Fibroblast of lung (primary cell): ENCODE measurements around the gene IKBKE. TPM values are rescaled to one million over a fixed set of nuclear protein-coding genes. Genes with fewer than 3 reads are reported as not detected.

Source experiments
- DNase-seq, 2 donors: peaks; one replicate each; pipeline versions ENCODE4 v3.0.0 to v3.0.0-alpha.2; 2010; ENCODE audit warnings: low read depth in 2 of 2
- H2AFZ ChIP-seq: 2 replicates; pipeline ENCODE4 v1.5.1; 2012; ENCODE audit warnings: low read length, control low read depth, inconsistent platforms
- H3K27ac ChIP-seq: 2 replicates; pipeline ENCODE4 v1.5.1; 2011; ENCODE audit warnings: low read length, control low read depth; ENCODE audit not compliant: insufficient read depth
- H3K27me3 ChIP-seq: 2 replicates; pipeline ENCODE4 v1.5.1; 2011; ENCODE audit warnings: mild to moderate bottlenecking, low read length; ENCODE audit not compliant: control insufficient read depth, insufficient read depth
- H3K36me3 ChIP-seq: 2 replicates; pipeline ENCODE4 v1.5.1; 2011; ENCODE audit warnings: low read length; ENCODE audit not compliant: control insufficient read depth, insufficient read depth
- H3K4me1 ChIP-seq: 2 replicates; pipeline ENCODE4 v1.5.1; 2011; ENCODE audit warnings: low read length; ENCODE audit not compliant: control insufficient read depth, insufficient read depth; ENCODE audit errors: extremely low read depth
- H3K4me2 ChIP-seq: 2 replicates; pipeline ENCODE4 v1.5.1; 2011; ENCODE audit warnings: low read length, control low read depth; ENCODE audit not compliant: insufficient read depth; ENCODE audit errors: extremely low read depth
- H3K4me3 ChIP-seq, 4 experiments: fragments of 200-600 bp in 1 of 4; sonication (generic) in 1 of 4; replicated peaks in 1 of 4; 2 replicates each; pipeline ENCODE4 v1.5.1; 2011 to 2016; ENCODE audit warnings: low read length in 4 of 4, low read depth in 3 of 4, mild to moderate bottlenecking in 3 of 4, control low read depth in 2 of 4, inconsistent platforms in 1 of 4, mixed read lengths in 1 of 4; ENCODE audit not compliant: insufficient read depth in 1 of 4; ENCODE audit errors: control extremely low read depth in 1 of 4
- H3K79me2 ChIP-seq: 2 replicates; pipeline ENCODE4 v1.5.1; 2012; ENCODE audit warnings: mild to moderate bottlenecking, low read length, inconsistent platforms; ENCODE audit not compliant: control insufficient read depth, insufficient read depth
- H3K9ac ChIP-seq: 2 replicates; pipeline ENCODE4 v1.5.1; 2011; ENCODE audit warnings: mild to moderate bottlenecking, low read length, control low read depth; ENCODE audit not compliant: insufficient read depth
- H3K9me3 ChIP-seq: 2 replicates; pipeline ENCODE4 v1.5.1; 2012; ENCODE audit warnings: low read depth, low read length; ENCODE audit not compliant: control insufficient read depth, insufficient read depth
- H4K20me1 ChIP-seq: 2 replicates; pipeline ENCODE4 v1.5.1; 2011; ENCODE audit warnings: low read length; ENCODE audit not compliant: control insufficient read depth, insufficient read depth; ENCODE audit errors: extremely low read depth
- EZH2 ChIP-seq: IDR thresholded peaks from 2 replicates; pipeline ENCODE4 v1.5.1; 2012; ENCODE audit warnings: low read length, control low read depth, mild to moderate bottlenecking; ENCODE audit errors: missing control alignments
- polyA plus RNA-seq, 2 donors: library from polyadenylated mRNA; depleted of rRNA in 1 of 2; stranded (reverse) in 1 of 2; unstranded in 1 of 2; fragments of >200 nt; gene quantifications; 2 replicates each; pipeline ENCODE4 v1.2.1, GENCODE V29; 2011 to 2012; ENCODE audit warnings: missing spikeins in 1 of 2
- total RNA-seq: library from RNA; depleted of rRNA; stranded (reverse); fragments of >200 nt; gene quantifications from 2 replicates; pipeline ENCODE4 v1.2.1, GENCODE V29; 2014
- TF ChIP-seq, protein P1 (sequence below), 2 donors: IDR thresholded peaks in 1 of 2; conservative IDR thresholded peaks in 1 of 2; 1 replicate in 1 of 2; 2 replicates in 1 of 2; pipeline ENCODE4 v1.5.1; 2011 to 2012; ENCODE audit warnings: low read length in 2 of 2, control low read depth in 1 of 2, inconsistent platforms in 1 of 2, low read depth in 1 of 2, mild to moderate bottlenecking in 1 of 2

IKBKE gene
- total and polyA plus RNA-seq, 2 donors (not counting 1 experiment from before 2014, with no cell fraction given), result 9.6 to 12.4 TPM

DNA sequence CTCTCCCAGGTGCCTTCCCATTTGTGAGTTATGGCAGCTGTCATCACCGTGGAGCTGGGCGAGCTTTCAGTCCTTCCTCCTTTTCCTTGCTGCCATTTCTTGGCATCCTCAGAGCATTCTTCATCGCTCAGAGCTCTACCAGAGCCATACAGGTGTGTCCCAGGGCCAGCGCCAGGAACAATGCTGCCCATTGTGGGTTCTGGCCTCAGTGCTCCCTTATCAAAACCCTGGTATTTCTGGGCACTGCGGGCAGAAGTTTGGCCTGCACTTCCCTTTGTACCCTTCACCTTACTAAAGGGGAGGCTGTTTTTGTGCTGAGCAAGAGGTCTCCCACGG is 65.5 kb downstream of the IKBKE start:
- H4K20me1 ChIP-seq, result no peaks in the 10 kb centered on the region
- H3K4me3 ChIP-seq, result no peak overlapping the region
- H3K4me1 ChIP-seq, result no peaks in the 10 kb centered on the region
- no peak overlapping the region for H3K27ac ChIP-seq
- H3K9me3 ChIP-seq, result no peaks in the 10 kb centered on the region
- no peak overlapping the region for H2AFZ ChIP-seq
- TF ChIP-seq EZH2, result no peak
- no peaks in the 10 kb centered on the region for H3K79me2 ChIP-seq
- H3K9ac ChIP-seq, result no peak overlapping the region
- no peaks in the 10 kb centered on the region for H3K36me3 ChIP-seq
- DNase-seq, result no peak
- no peak overlapping the region for H3K4me2 ChIP-seq
- H3K27me3 ChIP-seq, result peaks cover 2% of the 10 kb centered on the region

DNA sequence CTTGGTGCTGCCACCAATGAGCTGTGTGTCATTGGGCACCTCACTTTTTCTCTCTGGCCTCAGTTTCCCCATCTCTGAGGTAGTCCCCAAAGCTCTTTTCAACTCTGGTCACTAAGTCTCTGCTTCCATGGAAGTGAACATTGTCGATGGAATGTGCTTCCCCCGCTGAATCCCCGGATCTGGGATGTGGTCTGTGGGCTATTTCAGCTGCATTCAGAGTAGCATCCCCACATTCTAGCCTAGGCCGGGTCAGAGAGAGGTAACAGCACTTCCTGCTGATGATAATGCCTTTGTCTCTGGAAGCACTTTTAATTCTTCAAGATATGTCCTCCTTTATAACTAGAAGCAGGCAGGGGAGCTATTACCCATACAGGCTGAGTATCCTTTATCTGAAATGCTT is 66.9 kb downstream of the IKBKE start:
- Histone ChIP-seq H4K20me1 (no peaks in the 10 kb centered on the region), H3K4me3 (no peak overlapping the region), H3K4me1 (no peaks in the 10 kb centered on the region), H2AFZ (no peak overlapping the region), H3K79me2 (no peaks in the 10 kb centered on the region), H3K9me3 (no peaks in the 10 kb centered on the region), H3K4me2 (no peak overlapping the region), H3K27ac (no peak overlapping the region), H3K9ac (no peak overlapping the region), H3K36me3 (no peaks in the 10 kb centered on the region), H3K27me3 (peaks cover 2% of the 10 kb centered on the region)
- TF ChIP-seq, protein P1, sequence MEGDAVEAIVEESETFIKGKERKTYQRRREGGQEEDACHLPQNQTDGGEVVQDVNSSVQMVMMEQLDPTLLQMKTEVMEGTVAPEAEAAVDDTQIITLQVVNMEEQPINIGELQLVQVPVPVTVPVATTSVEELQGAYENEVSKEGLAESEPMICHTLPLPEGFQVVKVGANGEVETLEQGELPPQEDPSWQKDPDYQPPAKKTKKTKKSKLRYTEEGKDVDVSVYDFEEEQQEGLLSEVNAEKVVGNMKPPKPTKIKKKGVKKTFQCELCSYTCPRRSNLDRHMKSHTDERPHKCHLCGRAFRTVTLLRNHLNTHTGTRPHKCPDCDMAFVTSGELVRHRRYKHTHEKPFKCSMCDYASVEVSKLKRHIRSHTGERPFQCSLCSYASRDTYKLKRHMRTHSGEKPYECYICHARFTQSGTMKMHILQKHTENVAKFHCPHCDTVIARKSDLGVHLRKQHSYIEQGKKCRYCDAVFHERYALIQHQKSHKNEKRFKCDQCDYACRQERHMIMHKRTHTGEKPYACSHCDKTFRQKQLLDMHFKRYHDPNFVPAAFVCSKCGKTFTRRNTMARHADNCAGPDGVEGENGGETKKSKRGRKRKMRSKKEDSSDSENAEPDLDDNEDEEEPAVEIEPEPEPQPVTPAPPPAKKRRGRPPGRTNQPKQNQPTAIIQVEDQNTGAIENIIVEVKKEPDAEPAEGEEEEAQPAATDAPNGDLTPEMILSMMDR (conservative IDR thresholded peaks at IDR 0.05 in 1 of 2, IDR thresholded peaks at IDR 0.05 in 1 of 2; ENCODE audit: low read depth in 1 of 2, low read length in 2 of 2), result no peak
- TF ChIP-seq EZH2, result no peak
- DNase-seq, result peak in 1 of 2 donors; percentile 74

DNA sequence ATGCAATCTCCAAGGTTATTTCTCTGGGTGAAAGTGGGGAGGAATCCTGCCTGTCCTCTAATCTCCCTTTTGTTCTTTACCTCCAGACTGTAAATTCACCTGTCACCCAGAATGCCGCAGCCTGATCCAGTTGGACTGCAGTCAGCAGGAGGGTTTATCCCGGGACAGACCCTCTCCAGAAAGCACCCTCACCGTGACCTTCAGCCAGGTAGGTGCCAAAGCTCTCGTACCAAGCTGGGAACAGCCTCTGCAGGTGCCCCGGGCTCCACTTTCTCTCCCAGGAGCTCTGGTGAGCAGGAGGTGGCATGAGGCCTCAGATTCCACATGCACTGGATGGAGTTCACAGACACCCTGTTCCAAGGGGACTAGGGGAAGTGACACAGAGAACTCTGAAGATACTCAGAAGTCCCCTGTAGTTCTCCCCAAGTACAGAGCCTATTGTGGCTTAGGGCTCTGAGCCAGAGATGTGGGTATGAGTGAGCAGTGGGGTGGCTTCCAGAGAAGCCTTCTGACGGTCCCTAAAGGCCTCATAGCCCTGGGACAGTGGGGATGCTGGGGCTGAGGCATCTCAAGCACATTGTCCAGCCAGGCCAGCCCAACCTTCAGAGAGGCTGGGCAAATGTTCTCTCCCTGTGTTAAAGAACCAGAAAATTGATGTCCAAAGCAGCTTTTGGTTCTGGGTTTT is 68.0 kb downstream of the IKBKE start:
- Histone ChIP-seq H3K4me2 (no peak overlapping the region), H3K36me3 (no peaks in the 10 kb centered on the region), H3K79me2 (no peaks in the 10 kb centered on the region), H3K27ac (no peak overlapping the region), H3K4me1 (no peaks in the 10 kb centered on the region), H3K27me3 (peaks cover 2% of the 10 kb centered on the region), H2AFZ (no peak overlapping the region), H3K9ac (no peak overlapping the region), H3K9me3 (no peaks in the 10 kb centered on the region), H4K20me1 (no peaks in the 10 kb centered on the region), H3K4me3 (no peak overlapping the region)
- peak in 1 of 2 donors; percentile 12 for DNase-seq
- no peak for TF ChIP-seq EZH2
- TF ChIP-seq, protein P1 (conservative IDR thresholded peaks at IDR 0.05 in 1 of 2, IDR thresholded peaks at IDR 0.05 in 1 of 2; ENCODE audit: low read depth in 1 of 2, low read length in 2 of 2), result no peak
